ENCODE data around the gene MPG.
"Not testable (repeated sequence)": the region's sequence is repeated elsewhere in the genome, so short reads cannot be mapped to it uniquely, and the experiment has no call there.

Gene MPG

GRCh38 chr16:119295-119694 is 41.3 kb downstream of the MPG start:
- no peak for DNase-seq

GRCh38 chr16:119835-120491 is 41.9 kb downstream of the MPG start:
- no peak for DNase-seq

- no peak for DNase-seq
These were observed 42.7 kb downstream of the MPG start for GRCh38 chr16:120756-121155.

- DNase-seq, result no peak
These were observed 44.3 kb downstream of the MPG start for GRCh38 chr16:122361-122760.

- not testable (repeated sequence) for DNase-seq
These were observed 45.7 kb downstream of the MPG start for GRCh38 chr16:123558-124350.

GRCh38 chr16:125011-125410 is 47.0 kb downstream of the MPG start:
- DNase-seq, result no peak

- no peak for DNase-seq
These were observed 51.0 kb downstream of the MPG start for GRCh38 chr16:129075-129474.

GRCh38 chr16:130533-131173 is 52.6 kb downstream of the MPG start:
- no peak for DNase-seq

- no peak for DNase-seq
These were observed 54.1 kb downstream of the MPG start for GRCh38 chr16:132120-132519.

GRCh38 chr16:133716-134115 is 55.7 kb downstream of the MPG start:
- DNase-seq, result no peak

Measured in stimulated activated CD4-positive, alpha-beta T cell treated with anti-CD3 and anti-CD28 coated beads, Interleukin-12 subunit alpha, Interleukin-12 subunit beta, amount 100 ng/mL, for 4 hours (primary cell).